Measurements from ENCODE around the gene CRYL1.

DNA sequence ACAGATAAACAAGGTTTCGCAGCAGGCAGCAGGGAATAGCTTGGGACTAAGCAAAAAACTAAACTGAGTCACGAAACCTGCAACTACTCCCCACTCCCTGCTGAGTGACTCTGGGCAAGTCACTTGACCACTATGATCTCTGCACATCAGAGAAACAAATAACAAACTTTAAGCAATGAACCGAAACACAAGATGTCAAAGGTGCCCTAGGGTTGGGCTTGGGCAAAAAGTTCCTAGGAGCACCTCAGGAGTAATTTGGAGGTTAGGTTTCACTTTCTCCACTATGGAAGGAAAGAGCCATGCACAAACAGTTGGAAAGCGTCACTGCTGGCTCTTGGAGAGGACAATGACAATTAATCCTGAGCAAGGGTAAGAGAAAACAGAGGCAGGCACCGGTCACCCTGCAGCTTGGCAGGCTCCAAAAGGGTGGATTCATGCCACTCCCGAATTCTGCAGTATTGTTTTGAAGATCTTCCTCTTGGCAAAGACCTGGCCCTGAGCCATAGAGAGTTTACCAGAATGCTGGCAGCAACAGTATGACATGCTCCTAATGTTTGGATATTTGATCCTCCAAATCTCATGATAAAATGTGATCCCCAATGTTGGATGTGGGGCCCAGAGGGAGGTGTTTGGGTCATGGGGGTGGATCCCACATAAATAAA is 60.3 kb downstream of the CRYL1 start:
- no peak for TF ChIP-seq ZNF281 (CRISPR knock-in tag; IDR thresholded peaks at IDR 0.05)
- TF ChIP-seq, protein P1, sequence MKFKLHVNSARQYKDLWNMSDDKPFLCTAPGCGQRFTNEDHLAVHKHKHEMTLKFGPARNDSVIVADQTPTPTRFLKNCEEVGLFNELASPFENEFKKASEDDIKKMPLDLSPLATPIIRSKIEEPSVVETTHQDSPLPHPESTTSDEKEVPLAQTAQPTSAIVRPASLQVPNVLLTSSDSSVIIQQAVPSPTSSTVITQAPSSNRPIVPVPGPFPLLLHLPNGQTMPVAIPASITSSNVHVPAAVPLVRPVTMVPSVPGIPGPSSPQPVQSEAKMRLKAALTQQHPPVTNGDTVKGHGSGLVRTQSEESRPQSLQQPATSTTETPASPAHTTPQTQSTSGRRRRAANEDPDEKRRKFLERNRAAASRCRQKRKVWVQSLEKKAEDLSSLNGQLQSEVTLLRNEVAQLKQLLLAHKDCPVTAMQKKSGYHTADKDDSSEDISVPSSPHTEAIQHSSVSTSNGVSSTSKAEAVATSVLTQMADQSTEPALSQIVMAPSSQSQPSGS (CRISPR knock-in tag; IDR thresholded peaks at IDR 0.05; ENCODE audit: borderline replicate concordance, low read depth), result no peak
- TF ChIP-seq, protein P2, sequence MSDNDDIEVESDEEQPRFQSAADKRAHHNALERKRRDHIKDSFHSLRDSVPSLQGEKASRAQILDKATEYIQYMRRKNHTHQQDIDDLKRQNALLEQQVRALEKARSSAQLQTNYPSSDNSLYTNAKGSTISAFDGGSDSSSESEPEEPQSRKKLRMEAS (CRISPR knock-in tag; IDR thresholded peaks at IDR 0.05), result no peak

Data from WTC11 (cell line).